Stomach (tissue), 9 donors: ENCODE measurements around the gene FAM209A. TPM values are rescaled to one million over a fixed set of nuclear protein-coding genes. Genes with fewer than 3 reads are reported as not detected.
"Not testable (repeated sequence)": the region's sequence is repeated elsewhere in the genome, so short reads cannot be mapped to it uniquely, and the experiment has no call there.

Source experiments
- DNase-seq, 2 donors: peaks; one replicate each; pipeline versions ENCODE4 v3.0.0 to v3.0.0-alpha.2; 2013 to 2019
- H3K27ac ChIP-seq, 5 donors: fragments of 200-600 bp in 4 of 5; sonication (generic) in 4 of 5; one replicate each; pipeline ENCODE4 v1.5.1; 2013 to 2019; ENCODE audit warnings: mild to moderate bottlenecking in 1 of 5, moderate library complexity in 1 of 5
- H3K27me3 ChIP-seq, 3 donors: fragments of 200-600 bp; sonication (generic); one replicate each; pipeline ENCODE4 v1.5.1; 2017 to 2019; ENCODE audit warnings: mixed run types in 1 of 3
- H3K36me3 ChIP-seq, 4 donors: fragments of 200-600 bp; sonication (generic); 1 replicate in 3 of 4; 2 replicates in 1 of 4; pipeline ENCODE4 v1.5.1; 2016 to 2019
- H3K4me1 ChIP-seq, 4 donors: fragments of 200-600 bp; sonication (generic); one replicate each; pipeline ENCODE4 v1.5.1; 2016 to 2019
- H3K4me3 ChIP-seq, 4 donors: fragments of 200-600 bp; sonication (generic) in 3 of 4; one replicate each; pipeline ENCODE4 v1.5.1; 2016 to 2019; ENCODE audit warnings: mild to moderate bottlenecking in 1 of 4
- H3K9me3 ChIP-seq, 4 donors: fragments of 200-600 bp; sonication (generic); one replicate each; pipeline ENCODE4 v1.5.1; 2016 to 2019
- CTCF ChIP-seq, 7 experiments: fragments of 450-650 bp in 4 of 7; fragments of 200-600 bp in 3 of 7; sonication (generic) in 3 of 7; IDR thresholded peaks; one replicate each; pipeline ENCODE4 v1.5.1; 2016 to 2019; ENCODE audit warnings: antibody characterized with exemption in 7 of 7, control low read depth in 2 of 7, mild to moderate bottlenecking in 1 of 7
- EP300 ChIP-seq: sonication (generic); formaldehyde crosslinking; IDR thresholded peaks from one replicate; pipeline ENCODE4 v1.6.1; 2017; ENCODE audit warnings: antibody characterized with exemption
- POLR2A ChIP-seq, 4 donors: fragments of 450-650 bp; IDR thresholded peaks; one replicate each; pipeline ENCODE4 v1.6.1; 2016; ENCODE audit warnings: antibody characterized with exemption in 4 of 4, control low read depth in 2 of 4, mild to moderate bottlenecking in 1 of 4, moderate library complexity in 1 of 4
- POLR2AphosphoS5 ChIP-seq, 3 donors: sonication (generic); formaldehyde crosslinking; IDR thresholded peaks; one replicate each; pipeline ENCODE4 v1.6.1; 2016; ENCODE audit warnings: antibody characterized with exemption in 3 of 3
- WGBS, 5 donors: extraction: QIAGEN DNeasy Blood & Tissue Kit in 3 of 5; methylation state at CpG; one replicate each; pipeline versions ENCODE4 v1.1.5 to v1.1.7; 2013 to 2018; 5-methylcytosine and 5-hydroxymethylcytosine counted together
- intact Hi-C: fragments of 100-400 bp; cut with DNase I; formaldehyde crosslinking; loops from one replicate; pipeline ENCODE4 v1.15.1; 2023; ENCODE audit warnings: low total_unique reads
- polyA plus RNA-seq, 3 donors: library from polyadenylated mRNA; stranded (reverse); fragments of 200-250 nt; gene quantifications; one replicate each; pipeline ENCODE4 v1.2.3, GENCODE V29; 2013
- total RNA-seq, 5 donors: library from RNA; depleted of rRNA; stranded (reverse); fragments of >200 nt; gene quantifications; one replicate each; pipeline versions ENCODE4 v1.1.0 to v1.2.3, GENCODE V29; 2014 to 2016
- donor health status: healthy with polysubstance abuse.
- donor health status: Bipolar disorder and iron deficiency.
- donor health status: healthy.

FAM209A gene
- total and polyA plus RNA-seq, 8 donors, result 0.38 to 0.73 (median 0.44) TPM; not detected in 5

- no peak overlapping the region for H3K27ac ChIP-seq
- no peak for DNase-seq
- peaks cover 0 to 20% (median 0%) of the 10 kb centered on the region in 4 donors for H3K4me1 ChIP-seq
- H3K36me3 ChIP-seq, result peaks cover 48 to 86% (median 78%) of the 10 kb centered on the region in 4 donors
- intact Hi-C loops, result no loop called here
- peaks cover 14 to 31% (median 28%) of the 10 kb centered on the region in 4 donors for H3K9me3 ChIP-seq
- 87 to 99% (median 98%) methylated on average over 12 to 14 of the region's 14 CpGs for WGBS, 5 donors
- no peak overlapping the region for H3K4me3 ChIP-seq
- no peak for TF ChIP-seq CTCF (IDR thresholded peaks at IDR 0.05)
- no peak for TF ChIP-seq POLR2A (IDR thresholded peaks at IDR 0.05)
- TF ChIP-seq EP300, result no peak
- no peak for TF ChIP-seq POLR2AphosphoS5 (IDR thresholded peaks at IDR 0.05)
- no peaks in the 10 kb centered on the region for H3K27me3 ChIP-seq
These were observed 6.4 kb upstream of the FAM209A start for GRCh38 chr20:56518126-56518525.

DNA sequence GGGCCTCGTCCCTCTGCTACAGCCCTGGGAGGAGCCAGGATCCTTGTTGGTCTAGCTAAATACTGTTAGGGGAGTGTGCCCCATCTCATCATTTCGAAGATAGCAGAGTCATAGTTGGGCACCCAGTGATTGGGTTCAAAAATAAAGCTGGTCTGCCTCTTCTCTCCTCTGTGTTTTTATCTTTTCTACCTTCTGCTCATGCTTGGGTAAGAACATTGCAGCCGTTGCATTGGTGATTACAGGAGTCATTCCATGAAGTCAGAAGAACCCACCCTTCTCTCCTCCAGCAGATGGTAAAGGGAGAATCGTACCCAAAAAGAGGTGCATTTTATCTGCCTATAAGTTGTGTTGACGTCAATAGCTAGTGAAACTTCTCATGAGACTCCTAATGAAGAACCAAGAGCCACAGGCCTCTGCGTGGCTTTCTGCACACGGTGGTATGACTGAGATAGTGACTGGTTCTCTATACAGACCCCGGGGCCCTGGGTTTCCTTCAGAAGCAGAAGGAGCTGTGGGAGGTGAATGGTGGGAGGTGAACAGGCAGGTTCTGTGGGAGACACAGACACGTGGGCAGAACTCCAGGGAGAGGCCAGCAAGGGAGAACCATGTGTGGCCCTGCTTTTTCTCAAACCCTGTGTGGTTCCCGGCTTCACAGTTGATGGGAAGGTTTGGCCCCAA lies 5.7 kb upstream of the FAM209A start:
- intact Hi-C loops, result no loop called here
- WGBS, 5 donors, result 93 to 97% (median 96%) methylated on average over 10 of the region's 10 CpGs
- Histone ChIP-seq H3K27ac (no peak overlapping the region), H3K4me3 (no peak overlapping the region), H3K27me3 (no peaks in the 10 kb centered on the region), H3K4me1 (peaks cover 0 to 20% (median 0%) of the 10 kb centered on the region in 4 donors), H3K36me3 (peaks cover 41 to 78% (median 71%) of the 10 kb centered on the region in 4 donors), H3K9me3 (peaks cover 14 to 31% (median 28%) of the 10 kb centered on the region in 4 donors)
- no peak for DNase-seq
- no peak for TF ChIP-seq CTCF (IDR thresholded peaks at IDR 0.05)
- no peak for TF ChIP-seq POLR2AphosphoS5 (IDR thresholded peaks at IDR 0.05)
- TF ChIP-seq POLR2A (IDR thresholded peaks at IDR 0.05), result no peak
- no peak for TF ChIP-seq EP300

GRCh38 chr20:56519551-56519950 lies 5.0 kb upstream of the FAM209A start:
- Histone ChIP-seq H3K4me1 (peaks cover 0 to 20% (median 0%) of the 10 kb centered on the region in 4 donors), H3K4me3 (no peak overlapping the region), H3K27me3 (no peaks in the 10 kb centered on the region), H3K27ac (no peak overlapping the region), H3K9me3 (peaks cover 14 to 31% (median 28%) of the 10 kb centered on the region in 4 donors), H3K36me3 (peaks cover 40 to 72% (median 64%) of the 10 kb centered on the region in 4 donors)
- no peak for DNase-seq
- TF ChIP-seq EP300, result no peak
- no peak for TF ChIP-seq POLR2A (IDR thresholded peaks at IDR 0.05)
- no peak for TF ChIP-seq POLR2AphosphoS5 (IDR thresholded peaks at IDR 0.05)
- 98 to 100% (median 99%) methylated on average over 10 of the region's 10 CpGs for WGBS, 5 donors
- intact Hi-C loops, result no loop called here

DNA sequence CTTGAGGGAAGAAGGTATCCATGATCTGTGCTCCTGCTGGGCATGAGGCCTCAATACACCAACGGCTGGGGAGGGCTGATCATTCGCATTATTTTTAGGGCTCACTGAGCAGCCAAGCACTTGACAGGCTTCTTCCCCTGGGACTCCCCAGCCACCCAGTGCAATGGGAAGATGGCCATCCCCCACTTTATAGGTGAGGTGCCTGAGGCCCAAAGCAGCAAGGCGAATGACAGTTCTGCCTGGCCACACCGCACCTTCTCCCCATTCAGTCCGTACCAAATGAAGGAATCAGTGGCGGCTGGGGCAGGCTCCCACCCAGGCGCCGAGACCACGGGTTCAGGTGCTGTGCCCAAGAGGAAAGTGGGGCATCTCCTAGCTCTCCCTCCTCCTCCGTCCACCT lies 4.4 kb upstream of the FAM209A start:
- Histone ChIP-seq H3K9me3 (peaks cover 14 to 31% (median 28%) of the 10 kb centered on the region in 4 donors), H3K4me1 (peaks cover 0 to 19% (median 0%) of the 10 kb centered on the region in 4 donors), H3K27ac (no peak overlapping the region), H3K36me3 (peaks cover 40 to 66% (median 58%) of the 10 kb centered on the region in 4 donors), H3K4me3 (no peak overlapping the region), H3K27me3 (no peaks in the 10 kb centered on the region)
- 98 to 100% (median 99%) methylated on average over 10 of the region's 10 CpGs for WGBS, 5 donors
- DNase-seq, result no peak
- TF ChIP-seq EP300 (no peak), CTCF (IDR thresholded peaks at IDR 0.05) (no peak), POLR2A (IDR thresholded peaks at IDR 0.05) (no peak), POLR2AphosphoS5 (IDR thresholded peaks at IDR 0.05) (no peak)
- intact Hi-C loops, result no loop called here

DNA sequence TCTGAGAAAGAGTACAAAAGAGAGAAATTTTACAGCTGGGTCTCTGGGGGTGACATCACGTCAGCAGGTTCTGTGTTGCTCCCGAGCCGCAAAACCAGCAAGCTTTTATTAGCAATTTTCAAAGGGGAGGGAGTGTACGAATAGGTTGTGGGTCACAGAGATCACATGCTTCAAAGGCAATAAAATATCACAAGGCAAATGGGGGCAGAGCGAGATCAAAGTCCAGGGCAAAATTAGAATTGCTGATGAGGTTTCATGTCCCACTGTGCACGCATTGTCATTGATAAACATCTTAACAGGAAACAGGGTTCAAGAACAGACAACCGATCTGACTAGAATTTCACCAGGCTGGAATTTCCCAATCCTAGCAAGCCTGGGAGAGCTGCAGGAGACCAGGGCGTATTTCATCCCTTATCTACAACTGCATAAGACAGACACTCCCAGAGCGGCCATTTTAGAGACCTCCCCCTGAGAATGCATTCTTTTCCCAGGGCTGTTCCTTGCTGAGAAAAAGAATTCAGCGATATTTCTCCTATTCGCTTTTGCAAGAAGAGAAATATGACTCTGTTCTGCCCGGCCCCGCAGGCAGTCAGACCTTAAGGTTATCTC lies 3.7 kb upstream of the FAM209A start:
- H3K4me1 ChIP-seq, result peaks cover 0 to 12% (median 0%) of the 10 kb centered on the region in 4 donors
- H3K27me3 ChIP-seq, DNase-seq, H3K27ac ChIP-seq, H3K4me3 ChIP-seq, intact Hi-C loops: not testable (repeated sequence)
- 94 to 98% (median 97%) methylated on average over 12 to 13 of the region's 13 CpGs for WGBS, 5 donors
- H3K9me3 ChIP-seq, result peaks cover 14 to 31% (median 28%) of the 10 kb centered on the region in 4 donors
- H3K36me3 ChIP-seq, result peaks cover 40 to 59% (median 51%) of the 10 kb centered on the region in 4 donors
